Inferior parietal cortex (tissue), 1 donor: ENCODE measurements around the gene UFD1.
A peak's percentile ranks its signal among the peaks of the same experiment; 100 is the strongest.

Source experiments
- DNase-seq: peaks from one replicate; pipeline ENCODE4 v3.0.0-alpha.2; 2016; ENCODE audit errors: extremely low spot score

The UFD1 gene

DNA sequence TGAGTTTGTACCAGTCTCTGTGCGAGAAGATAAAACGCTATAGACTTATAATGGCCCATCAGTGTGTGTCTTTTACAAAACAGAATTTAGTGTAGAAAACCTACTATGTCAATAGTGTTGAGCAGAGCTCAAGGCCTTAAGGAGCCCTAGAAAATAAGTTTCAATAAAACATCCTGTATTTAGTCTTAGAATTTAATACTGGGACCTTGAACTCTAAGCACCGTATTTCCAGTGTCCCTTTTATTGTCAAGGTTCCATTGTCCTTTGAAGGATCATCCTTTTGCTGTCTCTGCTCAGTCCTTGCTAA, 17.3 kb upstream of the UFD1 start:
- no peak for DNase-seq

- no peak for DNase-seq
Observed at GRCh38 chr22:19495562-19496323, 16.8 kb upstream of the UFD1 start.

DNA sequence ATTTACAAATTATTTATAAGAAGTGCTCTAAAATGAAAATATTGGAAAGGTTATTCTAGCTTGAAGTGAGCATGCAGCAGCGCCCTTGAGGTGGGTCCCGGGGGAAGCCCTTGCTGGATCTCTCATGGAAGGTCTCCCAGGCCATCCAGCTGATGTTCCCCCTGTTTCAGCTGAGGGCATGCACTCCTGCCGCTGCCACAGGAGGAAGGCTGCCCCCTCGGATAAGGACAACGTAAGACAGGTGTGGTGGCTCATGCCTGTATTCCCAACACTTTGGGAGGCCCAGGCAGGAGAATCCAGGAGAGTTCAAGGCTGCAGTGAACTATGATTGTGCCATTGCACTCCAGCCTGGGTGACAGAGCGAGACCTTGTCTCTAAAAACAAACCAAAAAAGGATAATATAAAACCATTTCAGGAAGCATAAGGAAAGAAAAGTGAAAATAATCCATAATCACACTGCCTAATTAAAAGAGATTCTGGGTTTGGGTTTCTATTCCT, 15.7 kb upstream of the UFD1 start:
- no peak for DNase-seq

GRCh38 chr22:19494001-19494560, 15.1 kb upstream of the UFD1 start:
- DNase-seq = no peak

- no peak for DNase-seq
Observed at GRCh38 chr22:19492504-19493174, 13.6 kb upstream of the UFD1 start.

GRCh38 chr22:19490628-19491230, 11.7 kb upstream of the UFD1 start:
- no peak for DNase-seq

DNA sequence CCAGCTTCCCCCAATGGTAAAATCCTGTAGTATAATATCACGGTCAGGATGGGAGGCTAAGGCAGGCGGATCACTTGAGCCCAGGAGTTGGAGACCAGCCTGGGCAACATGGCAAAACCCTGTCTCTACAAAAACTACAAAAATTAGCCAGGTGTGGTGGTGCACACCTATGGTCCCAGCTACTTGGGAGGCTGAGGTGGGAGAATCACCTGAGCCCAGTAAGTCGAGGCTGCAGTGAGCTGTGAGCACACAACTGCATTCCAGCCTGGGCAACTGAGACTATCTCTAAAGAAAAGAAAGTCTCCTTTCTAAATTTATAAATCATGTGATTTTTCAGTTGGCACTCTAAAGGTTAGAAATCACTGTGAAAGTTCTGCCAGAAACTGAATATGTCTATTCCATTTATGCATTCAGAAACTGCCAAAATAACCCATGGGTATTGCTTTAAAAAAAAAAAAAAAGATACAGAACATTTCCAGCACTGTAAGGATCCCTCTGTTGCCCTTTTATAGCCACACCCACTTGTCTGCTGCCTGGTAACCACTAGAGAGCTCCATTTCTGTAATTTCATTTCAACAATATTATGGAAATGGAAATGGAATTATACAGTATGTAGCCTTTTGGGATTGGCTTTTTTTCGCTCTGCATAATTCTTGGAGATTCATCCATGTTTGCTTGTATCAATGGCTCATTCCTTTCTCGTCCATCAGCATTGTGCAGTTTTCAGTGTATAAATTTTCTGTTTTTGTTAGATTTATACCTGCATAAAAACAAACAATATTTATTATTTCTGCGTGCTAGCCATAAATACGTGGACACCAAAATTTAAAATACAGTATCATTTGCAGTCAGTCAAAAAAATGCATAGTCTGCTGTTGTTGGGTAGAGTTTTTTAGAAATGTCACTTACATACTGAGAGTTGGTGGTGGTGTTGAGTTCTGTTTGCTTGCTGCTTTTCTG, 10.2 kb upstream of the UFD1 start:
- no peak for DNase-seq

- DNase-seq = no peak
Observed at GRCh38 chr22:19488285-19488684, 9.3 kb upstream of the UFD1 start.

- DNase-seq = no peak
Observed at GRCh38 chr22:19483481-19484244, 4.7 kb upstream of the UFD1 start.

- no peak for DNase-seq
Observed at GRCh38 chr22:19482297-19482696, 3.3 kb upstream of the UFD1 start.

DNA sequence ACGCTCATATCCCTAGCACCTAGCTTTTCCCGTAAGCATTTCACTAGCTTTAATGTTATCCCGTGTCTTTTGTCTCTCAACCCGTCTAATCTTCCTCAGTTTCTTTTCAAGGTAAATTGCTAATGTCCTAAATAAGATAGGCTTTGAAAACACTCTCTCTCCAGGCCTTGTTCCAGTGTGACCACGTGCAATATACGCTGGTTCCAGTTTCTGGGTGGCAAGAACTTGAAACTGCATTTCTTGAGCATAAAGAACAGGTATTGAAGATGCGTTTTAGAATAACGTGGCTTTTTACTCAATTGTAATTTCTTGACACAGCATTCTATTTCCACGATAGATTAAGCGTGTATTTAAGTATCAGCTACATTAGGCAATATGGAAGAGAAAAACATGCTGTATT, 1.8 kb upstream of the UFD1 start:
- no peak for DNase-seq

DNA sequence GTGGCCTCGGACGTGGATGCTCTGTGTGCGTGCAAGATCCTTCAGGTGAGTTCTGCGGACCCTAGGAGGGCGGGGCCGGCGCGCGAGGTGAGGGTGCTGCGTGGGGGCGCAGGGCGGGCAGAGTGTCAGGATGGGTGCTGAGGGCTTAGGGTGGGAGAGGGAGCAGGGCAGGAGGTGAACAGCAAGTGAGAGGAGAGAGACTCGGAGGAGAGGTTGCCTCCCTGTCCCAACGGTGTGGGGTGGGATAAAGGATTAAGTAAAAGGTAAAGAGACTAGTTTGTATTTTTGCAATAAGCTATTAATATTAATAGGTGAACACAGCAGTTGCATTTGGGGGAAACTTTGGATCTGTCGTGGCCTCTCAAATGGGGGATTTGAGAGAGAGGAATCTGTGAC, 1.2 kb upstream of the UFD1 start:
- DNase-seq = no peak

GRCh38 chr22:19479355-19480172, 571 bp upstream of the UFD1 start, which contains the start of gene CDC45:
CDC45 (plus strand) TSS chr22:19479920; CDS start chr22:19479969, 49 bp downstream.
- peak; percentile 100 for DNase-seq

DNA sequence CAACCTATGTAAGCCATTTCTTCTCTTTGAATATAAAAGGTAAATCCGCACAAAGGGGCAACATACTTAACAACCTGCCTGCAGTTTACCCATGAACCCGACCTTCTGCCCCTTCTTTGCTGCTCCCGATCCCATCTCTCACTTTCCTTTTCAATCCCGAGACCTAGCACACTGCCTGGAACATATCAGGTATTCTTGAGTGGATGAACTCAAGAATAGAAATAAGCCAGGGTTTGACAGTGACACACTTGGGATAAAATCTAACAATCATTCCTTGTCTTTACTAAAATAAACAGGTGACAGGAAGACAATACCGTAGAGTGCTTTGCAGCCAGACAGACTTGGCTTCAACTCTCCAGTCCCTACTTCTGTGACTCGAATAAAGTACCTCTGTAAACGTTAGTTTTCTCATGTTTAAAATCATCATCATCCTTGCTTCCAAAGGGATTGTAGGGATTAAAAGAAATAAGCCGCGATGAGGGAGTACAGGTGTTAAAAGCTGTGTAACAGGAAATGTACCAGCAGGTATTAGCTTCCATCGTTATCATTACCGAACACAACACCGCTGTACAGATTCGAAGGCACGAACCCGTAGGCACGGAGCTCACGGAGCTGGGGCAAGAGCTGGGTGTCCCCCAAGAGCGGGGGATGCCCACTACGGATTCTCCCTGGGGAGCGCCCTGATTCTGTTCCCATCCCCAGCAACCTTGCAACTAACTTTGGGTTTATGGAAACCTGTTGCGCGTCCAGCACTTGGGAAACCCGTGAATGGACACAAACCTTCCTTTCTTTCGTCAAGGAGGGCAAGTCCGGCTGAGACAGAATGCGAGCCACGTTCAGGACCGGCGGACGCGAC, 720 bp downstream of the UFD1 start:
- no peak for DNase-seq

GRCh38 chr22:19477321-19478044, 1.5 kb downstream of the UFD1 start:
- DNase-seq = no peak

- no peak for DNase-seq
Observed at GRCh38 chr22:19476023-19476422, 3.0 kb downstream of the UFD1 start.

- no peak for DNase-seq
Observed at GRCh38 chr22:19473578-19473977, 5.4 kb downstream of the UFD1 start.

DNA sequence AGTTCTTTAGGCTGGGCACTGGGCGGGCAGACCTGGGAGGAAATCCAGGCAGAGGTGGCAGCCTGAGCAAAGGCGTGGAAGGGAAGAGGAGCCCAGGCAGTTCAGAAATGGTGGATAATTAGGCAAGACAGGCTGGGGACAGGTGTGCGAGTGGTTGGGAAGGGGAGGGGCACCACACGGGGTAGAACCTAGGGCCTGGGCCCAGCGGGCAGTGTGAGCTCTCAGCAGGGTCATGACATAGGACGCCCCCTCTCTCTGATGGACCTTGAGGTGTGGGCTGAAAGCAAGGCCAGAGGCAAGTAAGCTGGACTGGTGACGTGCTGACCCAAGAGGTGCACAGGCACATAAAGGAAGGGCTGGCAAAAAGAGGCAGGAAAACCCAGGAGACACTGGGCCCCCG, 6.8 kb downstream of the UFD1 start:
- DNase-seq = no peak
